GM19372 (cell line): ENCODE data around the gene COX6A2.
"Not testable (repeated sequence)": the region's sequence is repeated elsewhere in the genome, so short reads cannot be mapped to it uniquely, and the experiment has no call there.

Experiments used
- ATAC-seq: cut with Tn5 transposase; IDR thresholded peaks from one replicate; pipeline ENCODE4 v1.9.1; 2021; ENCODE audit warnings: mild to moderate bottlenecking, low read depth, moderate library complexity; ENCODE audit not compliant: unreplicated experiment

COX6A2 gene

DNA sequence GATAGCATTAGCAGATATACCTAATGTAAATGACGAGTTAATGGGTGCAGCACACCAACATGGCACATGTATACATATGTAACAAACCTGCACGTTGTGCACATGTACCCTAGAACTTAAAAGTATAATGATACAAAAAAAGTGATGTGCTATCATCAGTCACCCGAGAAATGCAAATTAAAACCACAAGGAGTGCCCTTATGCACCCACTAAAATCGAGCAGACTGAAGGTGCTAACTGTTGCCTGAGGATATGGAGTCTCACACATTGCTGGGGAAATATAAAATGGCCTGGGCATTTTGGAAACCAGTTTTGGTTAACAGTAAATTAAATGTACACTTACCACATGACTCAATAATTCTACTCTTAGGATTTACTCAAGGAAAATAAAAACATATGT, 10.9 kb upstream of the COX6A2 start:
- not testable (repeated sequence) for ATAC-seq

DNA sequence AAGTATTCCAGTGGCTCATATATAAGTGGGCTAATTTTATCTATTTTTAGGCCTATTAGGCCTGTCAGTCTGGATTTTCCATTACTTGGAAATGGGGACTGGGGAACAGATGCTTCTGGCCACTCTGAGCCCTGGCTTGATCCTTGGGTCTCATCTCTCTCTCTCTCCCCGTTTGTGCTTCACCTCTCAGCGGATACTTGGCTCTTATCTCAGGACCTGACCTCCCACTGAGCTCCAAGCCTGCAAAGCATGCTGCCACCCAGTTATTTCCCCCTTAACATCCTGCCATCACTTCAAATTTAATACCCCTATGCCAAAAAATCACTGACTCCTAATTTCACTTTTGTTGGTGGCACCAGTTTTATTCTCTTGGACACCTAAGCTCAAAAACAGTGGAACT, 10.3 kb upstream of the COX6A2 start:
- no peak for ATAC-seq

DNA sequence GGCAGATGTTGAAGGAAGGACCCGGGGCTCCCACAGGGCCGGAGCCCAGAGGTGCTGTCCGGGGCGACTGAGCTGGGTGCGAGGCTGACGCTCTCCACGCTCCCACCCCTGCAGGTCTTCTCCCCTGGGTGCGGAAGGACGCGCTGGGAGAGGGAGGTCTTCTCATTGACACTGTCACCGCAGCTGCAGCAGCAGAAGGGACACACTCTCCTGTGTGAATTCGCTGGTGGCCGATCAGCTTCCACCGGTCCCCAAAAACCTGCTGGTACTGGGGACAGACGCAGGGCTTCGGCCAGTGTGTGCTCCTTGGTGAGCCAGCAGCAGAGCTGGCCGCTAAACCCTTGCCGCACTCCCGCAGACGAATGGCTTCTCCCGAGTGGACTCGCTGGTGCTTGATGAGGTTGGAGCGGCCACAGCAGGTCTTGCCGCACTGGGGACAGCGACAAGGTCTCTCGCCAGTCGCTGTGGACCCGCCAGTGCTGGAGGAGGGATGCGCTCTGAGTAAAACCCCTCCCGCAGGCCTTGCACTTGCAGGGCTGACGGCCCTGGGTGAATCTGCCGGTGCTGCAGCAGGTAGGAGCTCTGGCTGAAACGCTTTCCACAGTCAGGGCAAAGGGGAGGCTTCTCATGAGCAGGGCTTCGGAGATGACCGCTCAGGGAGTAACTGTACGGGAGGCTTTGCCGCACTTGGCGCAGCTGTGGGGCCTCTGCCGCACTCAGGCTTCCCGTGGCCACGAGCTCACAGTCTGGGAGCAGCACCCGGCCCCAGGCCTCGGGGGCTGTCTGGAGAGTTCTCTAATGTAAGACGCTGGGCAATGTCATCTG, 8.3 kb upstream of the COX6A2 start:
- no peak for ATAC-seq

DNA sequence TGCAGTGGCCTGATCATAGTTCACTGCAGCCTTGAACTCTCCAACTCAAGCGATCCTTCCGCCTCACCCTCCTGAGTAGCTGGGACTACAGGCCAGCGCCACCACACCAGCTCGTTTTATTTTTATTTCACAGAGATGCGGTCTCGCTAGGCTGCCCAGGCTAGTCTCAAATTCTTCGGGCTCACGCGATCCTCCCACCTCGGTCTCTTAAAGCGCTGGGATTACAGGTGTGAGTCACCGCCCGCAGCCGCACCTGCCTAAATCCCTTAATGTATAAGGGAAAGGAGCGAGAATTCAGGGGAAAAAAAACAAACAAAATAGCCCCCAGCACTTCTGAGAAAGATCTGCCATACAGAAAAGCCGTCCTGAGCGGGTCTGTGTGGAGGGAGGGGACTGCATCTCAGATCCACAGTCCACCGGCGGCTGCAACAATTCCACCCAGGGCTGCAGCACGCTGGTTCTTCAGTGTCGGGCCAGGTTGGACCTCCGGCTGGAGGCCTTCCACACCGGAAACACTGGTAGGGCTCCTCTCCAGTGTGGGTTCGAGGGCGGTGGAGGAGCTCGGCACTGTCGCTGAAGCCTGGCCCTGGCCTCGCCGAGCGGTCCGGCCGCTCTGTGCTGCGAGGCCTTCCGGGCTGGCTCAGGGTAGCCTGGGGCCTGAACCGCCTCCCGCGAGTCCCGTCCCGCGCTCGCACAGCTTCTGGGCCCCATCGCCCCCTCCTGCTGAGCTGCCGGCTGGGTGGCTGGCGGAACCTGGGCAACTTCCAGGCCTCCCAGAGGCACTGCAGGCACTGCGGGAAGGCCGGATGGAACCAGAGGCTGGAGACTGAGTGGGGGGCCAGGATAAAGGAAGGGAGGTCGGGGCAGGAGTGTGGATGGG, 7.4 kb upstream of the COX6A2 start:
- no peak for ATAC-seq

DNA sequence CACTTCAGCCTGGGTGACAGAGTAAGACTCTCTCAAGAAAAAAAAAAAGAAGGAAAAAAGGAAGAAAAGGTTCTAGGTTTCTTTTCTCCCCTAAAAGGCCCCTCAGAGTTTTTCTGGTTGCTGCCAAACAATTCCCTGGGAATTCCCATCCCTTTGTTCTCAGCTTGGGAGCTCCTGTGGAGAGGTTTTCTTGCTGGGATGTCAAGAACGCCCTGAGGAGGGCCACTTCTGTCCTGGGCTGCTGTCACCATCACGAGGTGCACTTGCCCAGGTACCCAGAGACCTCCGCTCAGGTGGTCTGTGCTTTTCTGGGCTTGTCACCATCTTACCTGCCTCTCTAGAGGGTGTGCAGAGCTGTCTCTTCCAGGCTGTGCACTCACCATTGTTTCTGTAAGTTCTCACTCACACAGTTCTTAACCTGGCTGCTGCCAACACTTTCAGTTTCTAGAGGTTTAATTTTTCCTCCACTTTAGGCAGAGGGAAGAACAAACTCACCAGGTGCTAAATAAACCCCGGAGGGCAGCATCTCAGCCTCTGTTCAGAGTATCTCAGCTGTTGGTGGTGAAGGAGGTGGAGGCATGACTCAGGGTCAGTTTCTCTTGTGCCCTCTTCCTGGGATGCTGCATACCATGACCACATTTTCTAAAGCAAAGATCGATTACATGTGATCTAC, 2.4 kb upstream of the COX6A2 start:
- ATAC-seq, result no peak

DNA sequence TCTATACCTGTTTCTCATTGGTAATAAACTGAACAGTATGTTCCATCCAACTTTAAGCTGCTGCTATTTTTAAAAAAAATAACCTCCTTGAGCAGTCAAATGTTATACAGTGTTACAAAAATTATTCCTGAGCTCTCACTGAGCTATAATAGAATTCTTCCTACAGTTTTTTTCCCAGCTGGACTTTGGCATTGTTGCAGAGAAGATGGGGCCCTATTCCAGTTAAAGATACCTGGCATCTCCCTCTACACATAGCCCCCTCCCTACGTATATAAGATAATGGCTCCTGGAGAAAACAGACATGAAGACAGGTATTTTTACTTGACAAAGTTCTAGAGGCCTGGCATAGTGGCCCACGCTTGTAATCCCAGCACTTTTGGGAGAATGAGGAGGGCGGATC, 1.6 kb upstream of the COX6A2 start:
- ATAC-seq, result no peak

DNA sequence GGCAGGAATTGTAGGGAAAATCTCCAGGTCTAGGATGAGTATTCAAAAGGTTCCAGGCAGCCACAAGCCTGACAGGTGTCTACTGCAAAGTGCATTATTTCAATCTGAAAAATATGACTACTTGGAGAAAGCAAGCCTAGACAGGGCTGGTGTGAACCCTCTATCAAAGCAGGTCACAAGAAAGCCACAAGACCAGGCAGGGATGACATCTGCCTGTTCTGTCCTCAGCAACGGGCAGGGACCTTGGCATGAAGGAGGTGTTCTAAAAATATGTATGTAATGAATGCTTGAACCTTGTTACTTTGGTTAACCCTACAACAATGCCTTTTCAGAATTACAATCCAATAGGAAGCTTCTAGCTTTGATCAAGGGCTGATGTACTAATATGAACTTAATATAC, 1.2 kb upstream of the COX6A2 start:
- no peak for ATAC-seq

DNA sequence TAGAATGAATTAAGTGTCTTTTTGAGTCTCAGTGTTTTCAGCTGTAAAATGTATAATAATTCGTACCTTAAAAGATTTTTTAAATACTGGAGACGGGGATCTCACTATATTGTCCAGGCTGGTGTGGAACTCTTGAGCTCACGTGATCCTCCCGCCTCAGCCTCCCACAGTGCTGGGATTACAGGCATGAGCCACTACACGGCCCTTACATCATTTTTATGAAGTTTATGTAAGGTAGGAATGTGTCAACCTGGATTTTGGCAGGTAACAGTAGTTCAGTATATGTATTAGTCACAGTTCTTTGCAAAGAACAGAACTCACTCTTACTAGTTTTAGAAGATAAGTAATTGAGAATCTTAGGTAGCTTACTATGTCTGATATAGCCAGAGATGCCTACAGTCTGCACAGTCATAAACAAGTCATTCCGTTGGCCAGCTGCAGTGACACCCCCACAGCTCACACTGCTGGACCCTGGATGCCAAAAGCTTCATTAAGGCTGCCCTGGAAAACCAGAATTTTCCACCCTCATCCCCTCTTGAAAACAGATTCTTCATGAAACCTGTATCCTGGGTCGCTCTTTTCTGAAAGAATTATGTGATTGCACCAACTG, 583 bp upstream of the COX6A2 start:
- no peak for ATAC-seq

DNA sequence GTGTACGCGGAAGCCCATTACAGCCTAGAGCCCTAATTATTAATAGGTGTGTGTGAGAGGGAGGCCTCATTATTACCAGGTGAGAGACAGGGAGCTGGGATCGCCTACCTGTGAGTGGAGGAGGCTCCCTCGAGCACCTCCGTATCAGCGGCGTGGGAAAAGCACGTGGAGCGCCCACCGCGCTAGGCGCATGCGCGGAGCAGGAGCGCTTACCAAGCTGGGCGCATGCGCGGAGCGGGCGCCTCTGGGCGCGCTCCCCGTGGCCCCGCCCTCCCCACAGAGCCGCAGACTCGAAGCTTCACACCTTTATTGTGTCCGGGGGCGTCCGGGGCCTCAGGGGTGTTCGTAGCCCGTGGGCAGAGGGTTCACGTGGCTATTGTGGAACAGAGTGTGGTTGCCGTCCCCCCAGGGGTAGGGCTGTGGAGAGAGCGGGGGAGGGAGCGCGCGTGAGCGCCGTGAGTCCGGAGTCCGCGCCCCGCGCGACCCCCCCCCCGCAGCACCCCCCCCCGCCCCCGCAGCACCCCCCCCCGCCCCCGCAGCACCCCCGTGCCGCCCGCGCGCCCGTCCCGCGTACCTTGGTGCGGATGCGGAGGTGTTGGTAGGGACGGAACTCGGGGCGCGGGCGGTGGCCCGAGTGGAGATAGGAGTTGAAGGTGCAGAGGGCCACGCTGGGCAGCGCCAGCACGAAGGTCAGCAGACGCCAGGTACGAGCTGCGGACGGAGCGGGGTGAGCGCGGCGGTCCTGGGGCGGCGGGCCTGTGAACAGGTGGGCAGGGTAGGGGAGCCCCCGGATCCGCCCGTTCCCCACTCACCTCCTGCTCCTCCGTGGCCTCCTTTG, 500 bp downstream of the COX6A2 start:
- no peak for ATAC-seq

DNA sequence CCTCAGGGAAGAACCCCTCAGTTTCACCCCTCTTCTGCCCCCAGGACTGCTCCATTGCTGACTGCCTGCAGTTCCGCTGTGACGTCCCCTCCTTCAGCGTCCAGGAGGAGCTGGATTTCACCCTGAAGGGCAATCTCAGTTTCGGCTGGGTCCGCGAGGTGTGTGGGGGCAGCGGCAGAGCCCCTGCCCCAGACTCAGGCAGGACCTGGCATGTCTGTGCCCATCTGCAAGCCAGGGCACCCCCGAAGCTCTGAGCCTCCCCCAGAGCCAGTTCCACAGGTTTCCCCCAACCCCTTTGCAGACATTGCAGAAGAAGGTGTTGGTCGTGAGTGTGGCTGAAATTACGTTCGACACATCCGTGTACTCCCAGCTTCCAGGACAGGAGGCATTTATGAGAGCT, 4.4 kb downstream of the COX6A2 start:
- no peak for ATAC-seq

DNA sequence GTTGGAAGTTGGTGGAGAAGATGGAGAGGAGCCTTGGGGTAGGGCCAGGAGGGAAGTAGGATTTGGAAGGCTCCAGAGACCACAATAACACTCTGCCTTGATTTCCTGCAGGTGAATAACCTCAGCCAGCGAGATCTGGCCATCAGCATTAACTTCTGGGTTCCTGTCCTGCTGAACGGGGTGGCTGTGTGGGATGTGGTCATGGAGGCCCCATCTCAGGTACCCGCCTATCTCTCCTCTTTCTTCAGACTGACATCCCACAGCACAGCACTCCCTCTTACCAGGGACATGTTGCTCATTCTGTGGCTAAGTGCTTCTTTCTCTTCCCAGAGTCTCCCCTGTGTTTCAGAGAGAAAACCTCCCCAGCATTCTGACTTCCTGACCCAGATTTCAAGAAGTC, 4.9 kb downstream of the COX6A2 start:
- ATAC-seq, result no peak

DNA sequence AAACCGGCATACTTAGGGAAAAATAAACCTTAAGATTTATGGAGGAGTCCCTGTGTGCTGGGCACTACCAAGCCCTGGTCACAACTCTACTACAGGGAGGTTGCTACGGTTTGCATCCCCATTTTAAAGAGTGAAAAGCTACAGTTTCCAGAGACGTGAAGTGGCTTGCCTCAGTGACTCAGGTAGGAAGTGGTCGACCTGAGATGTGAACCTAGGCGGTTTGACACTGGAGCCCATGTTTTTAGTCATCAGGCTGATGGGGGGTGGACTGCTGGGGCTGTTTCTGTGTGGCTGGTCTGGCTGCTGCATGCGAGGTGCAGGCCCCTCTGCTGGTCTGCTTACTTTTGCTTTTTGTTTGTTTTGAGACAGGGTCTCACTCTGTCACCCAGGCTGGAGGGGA, 6.6 kb downstream of the COX6A2 start:
- ATAC-seq, result no peak

DNA sequence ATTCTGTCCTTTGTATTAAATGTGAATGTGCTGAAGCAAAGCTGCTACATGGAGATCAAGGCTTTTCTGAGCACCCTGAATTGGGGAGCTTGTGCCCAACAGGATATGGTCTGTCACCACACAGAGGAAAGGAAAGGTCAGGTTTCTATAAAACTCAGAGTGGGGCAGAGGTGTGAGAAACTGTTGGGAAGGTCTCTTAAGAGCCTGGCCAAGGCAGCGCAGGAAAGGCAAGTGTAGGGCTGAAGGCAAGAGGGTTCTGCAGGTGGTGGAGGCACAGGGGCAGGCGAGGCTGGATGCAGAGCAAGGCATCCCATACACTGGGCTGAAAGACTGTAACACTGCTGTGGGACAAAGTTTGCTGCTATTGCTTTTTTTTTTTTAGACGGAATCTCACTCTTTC, 8.1 kb downstream of the COX6A2 start:
- ATAC-seq, result no peak

DNA sequence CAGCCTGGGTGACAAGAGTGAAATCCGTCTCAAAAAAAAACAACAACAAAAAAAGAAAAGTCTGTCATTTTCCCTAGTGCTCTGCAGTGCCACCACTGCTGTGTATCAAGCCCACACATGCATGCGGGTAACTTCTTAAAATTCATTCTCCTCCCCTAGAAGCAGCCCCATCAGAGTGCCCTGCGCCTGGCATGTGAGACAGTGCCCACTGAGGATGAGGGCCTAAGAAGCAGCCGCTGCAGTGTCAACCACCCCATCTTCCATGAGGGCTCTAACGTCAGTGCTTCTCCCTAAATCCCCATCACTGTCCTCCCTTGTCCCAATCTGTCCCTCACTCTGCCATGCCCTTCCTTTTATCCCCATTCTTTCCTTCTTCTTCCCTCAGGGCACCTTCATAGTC, 10.2 kb downstream of the COX6A2 start:
- no peak for ATAC-seq

DNA sequence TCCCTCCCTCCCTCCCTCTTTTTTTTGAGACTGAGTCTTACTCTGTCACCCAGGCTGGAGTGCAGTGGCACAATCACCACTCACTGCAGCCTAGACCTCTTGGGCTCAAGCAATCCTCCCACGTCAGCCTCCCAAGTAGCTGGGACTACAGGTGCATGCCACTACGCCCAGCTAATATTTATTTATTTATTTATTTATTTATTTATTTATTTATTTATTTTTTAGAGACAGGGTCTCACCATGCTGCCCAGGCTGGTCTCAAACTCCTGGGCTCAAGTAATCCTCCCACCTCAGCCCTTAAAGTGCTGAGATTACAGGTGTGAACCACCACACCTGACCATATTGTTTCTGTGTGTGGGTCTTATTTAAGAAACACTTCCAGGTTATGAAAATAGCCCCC, 11.1 kb downstream of the COX6A2 start:
- ATAC-seq, result not testable (repeated sequence)

DNA sequence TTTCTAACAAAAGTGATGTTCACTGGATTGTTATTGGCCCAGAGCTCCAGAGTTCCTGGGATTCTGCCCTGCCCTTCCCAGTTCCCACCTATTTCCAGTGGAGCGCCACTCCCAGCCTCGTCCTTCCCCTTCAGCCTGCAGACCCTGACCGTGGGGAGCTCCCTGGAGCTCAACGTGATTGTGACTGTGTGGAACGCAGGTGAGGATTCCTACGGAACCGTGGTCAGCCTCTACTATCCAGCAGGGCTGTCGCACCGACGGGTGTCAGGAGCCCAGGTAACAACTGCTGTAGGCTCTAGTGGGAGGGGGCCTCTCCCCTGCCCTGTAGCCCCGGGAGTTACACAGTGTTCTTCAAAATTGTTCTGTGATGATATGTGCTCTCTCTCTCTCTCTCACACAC, 11.8 kb downstream of the COX6A2 start:
- no peak for ATAC-seq

DNA sequence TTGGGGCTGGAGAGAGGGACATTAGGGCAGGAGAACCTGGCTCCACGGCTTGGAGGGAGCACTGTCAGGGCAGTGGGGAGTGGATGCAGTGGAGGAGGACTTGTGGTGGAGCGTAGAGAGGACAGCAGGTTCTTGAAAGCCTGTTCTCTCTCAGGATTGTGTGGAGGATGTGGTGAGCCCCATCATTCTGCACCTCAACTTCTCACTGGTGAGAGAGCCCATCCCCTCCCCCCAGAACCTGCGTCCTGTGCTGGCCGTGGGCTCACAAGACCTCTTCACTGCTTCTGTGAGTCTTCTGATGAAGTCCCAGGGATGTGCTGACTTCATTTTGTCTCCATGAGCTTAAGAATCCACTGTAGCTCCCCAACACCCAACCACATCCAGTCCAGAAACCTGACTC, 13.5 kb downstream of the COX6A2 start:
- ATAC-seq, result no peak

DNA sequence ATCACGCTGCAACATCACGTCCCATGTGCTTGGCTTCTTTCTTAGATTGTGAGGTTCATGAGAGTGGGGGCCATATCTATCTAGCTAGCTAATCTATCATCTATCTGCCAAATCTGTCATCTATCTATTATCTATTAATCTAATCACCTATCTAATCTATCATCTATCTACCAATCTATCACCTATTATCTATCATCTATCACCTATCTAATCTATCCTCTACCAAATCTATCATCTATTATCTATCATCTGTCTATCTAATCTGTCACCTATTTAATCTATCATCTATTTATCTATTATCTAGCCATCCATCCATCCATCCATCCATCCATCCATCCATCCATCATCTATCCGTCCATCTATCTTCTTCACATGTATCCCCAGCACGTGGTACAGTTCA, 14.2 kb downstream of the COX6A2 start:
- ATAC-seq, result no peak

DNA sequence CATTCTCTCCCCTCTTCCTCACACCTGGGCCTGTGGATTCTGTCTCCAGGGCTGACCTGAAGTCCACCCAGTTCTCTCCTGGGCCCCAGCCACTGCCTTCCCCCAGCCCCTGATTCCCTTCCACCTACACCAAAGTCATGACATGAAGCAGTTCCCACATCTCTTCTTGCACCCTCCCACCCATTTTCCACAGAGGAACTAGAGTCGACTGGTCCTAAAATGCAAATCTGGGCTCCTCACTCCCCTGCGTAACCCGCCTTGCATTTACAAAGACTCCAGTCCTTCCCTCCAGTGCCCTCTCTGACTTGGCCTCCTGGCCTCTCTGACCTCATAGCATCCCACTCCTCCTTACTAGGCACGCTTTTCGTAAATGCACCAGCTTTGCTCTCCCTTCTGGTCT, 14.8 kb downstream of the COX6A2 start:
- no peak for ATAC-seq

DNA sequence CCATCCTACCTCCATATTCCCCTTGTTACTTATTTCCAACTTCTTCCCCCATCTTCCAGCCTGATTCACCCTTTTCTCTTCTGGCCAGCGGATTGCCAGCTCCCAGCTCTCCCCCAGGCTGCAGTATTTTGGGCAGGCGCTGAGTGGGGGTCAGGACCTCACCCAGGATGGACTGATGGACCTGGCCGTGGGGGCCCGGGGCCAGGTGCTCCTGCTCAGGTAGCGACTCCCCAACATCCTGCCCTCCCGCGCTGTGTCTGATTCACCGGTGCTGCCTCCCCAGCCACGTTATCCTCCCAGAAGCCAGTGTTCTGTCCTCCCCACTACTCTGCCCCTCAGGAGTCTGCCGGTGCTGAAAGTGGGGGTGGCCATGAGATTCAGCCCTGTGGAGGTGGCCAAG, 15.4 kb downstream of the COX6A2 start:
- ATAC-seq, result no peak
